Omental fat pad (tissue), 4 donors: Measurements from ENCODE around the gene TRAPPC2L. TPM values are rescaled to one million over a fixed set of nuclear protein-coding genes. Genes with fewer than 3 reads are reported as not detected.

Experiments
- ATAC-seq: fragments of 150-250 bp; one replicate; pipeline ENCODE4 v1.9.1; 2016; ENCODE audit warnings: mild to moderate bottlenecking, moderate library complexity; ENCODE audit not compliant: low FRiP score
- DNase-seq: peaks from one replicate; pipeline ENCODE4 v3.0.0-alpha.2; 2019; ENCODE audit warnings: low spot score
- total RNA-seq, 4 donors: library from RNA; depleted of rRNA; stranded (reverse); fragments of >200 nt; gene quantifications; one replicate each; pipeline ENCODE4 v1.1.0, GENCODE V29; 2016
- TF ChIP-seq, protein P1 (sequence below), 3 donors: fragments of 450-650 bp; IDR thresholded peaks; one replicate each; pipeline ENCODE4 v1.5.1; 2016 to 2017; ENCODE audit warnings: antibody characterized with exemption in 3 of 3, mild to moderate bottlenecking in 3 of 3, moderate library complexity in 2 of 3

The TRAPPC2L gene
- total RNA-seq, 4 donors from 2014 or later = 25.3 to 49.4 (median 39.7) TPM

DNA sequence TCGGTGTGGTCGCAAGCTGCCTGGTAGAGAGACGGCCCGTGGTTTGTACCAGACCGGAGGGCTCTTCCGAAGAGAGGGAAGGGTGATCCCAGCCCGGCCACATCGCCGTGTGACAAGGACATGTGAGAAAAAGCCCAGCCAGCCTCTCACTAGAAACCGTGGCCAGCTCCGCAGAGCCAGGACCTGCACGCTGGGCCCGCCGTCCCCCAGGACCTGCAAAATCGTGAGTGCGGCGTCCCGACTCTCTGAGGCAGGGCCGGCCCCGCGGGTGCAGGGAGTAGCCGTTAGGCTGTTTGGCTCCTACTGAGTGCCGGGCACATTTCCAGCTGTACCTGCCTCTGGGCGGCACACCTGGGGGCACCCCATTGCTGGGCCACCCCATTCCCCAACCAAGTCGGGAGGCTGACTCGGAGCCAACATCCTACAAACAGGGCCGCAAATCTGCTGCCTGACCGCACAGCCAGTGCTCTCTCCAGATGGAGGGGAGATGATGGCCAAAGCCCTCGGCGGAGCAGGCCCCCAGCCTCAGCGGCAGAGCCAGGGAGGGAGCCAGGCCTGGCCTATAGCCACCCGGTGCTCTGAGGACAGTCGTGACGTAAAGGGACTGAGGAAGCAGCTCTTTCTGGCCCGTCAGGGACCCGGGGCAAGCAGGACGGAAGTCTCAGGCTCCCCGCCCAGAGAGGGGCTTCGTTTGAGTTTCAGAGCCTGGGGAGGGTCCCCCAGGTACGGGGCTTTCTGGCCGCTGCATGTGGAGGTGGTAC lies 43.2 kb downstream of the TRAPPC2L start:
- DNase-seq = no peak
- TF ChIP-seq, protein P1, sequence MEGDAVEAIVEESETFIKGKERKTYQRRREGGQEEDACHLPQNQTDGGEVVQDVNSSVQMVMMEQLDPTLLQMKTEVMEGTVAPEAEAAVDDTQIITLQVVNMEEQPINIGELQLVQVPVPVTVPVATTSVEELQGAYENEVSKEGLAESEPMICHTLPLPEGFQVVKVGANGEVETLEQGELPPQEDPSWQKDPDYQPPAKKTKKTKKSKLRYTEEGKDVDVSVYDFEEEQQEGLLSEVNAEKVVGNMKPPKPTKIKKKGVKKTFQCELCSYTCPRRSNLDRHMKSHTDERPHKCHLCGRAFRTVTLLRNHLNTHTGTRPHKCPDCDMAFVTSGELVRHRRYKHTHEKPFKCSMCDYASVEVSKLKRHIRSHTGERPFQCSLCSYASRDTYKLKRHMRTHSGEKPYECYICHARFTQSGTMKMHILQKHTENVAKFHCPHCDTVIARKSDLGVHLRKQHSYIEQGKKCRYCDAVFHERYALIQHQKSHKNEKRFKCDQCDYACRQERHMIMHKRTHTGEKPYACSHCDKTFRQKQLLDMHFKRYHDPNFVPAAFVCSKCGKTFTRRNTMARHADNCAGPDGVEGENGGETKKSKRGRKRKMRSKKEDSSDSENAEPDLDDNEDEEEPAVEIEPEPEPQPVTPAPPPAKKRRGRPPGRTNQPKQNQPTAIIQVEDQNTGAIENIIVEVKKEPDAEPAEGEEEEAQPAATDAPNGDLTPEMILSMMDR (IDR thresholded peaks at IDR 0.05) = no peak
- no peak for ATAC-seq

DNA sequence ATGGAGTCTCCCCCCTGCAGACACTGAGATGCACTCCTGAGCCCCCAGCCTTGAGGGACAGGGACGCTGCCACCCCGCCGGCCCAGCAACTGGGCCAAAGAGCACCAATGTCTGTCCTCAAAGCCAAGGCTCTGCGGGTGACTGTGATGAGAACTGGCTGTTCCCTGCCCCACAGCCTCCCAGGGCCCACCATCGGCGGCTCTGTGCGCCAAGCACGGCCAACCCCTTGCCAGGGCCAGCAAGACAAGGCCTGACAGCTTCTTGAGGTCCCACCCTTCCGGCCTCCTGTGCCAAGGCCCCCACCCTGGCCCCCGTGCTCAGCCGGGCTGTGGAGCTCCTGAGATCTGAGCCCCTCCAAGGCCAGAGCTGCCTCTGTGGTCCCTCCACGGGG lies 43.7 kb downstream of the TRAPPC2L start:
- TF ChIP-seq, protein P1 (IDR thresholded peaks at IDR 0.05) = no peak
- no peak for ATAC-seq
- DNase-seq = no peak

DNA sequence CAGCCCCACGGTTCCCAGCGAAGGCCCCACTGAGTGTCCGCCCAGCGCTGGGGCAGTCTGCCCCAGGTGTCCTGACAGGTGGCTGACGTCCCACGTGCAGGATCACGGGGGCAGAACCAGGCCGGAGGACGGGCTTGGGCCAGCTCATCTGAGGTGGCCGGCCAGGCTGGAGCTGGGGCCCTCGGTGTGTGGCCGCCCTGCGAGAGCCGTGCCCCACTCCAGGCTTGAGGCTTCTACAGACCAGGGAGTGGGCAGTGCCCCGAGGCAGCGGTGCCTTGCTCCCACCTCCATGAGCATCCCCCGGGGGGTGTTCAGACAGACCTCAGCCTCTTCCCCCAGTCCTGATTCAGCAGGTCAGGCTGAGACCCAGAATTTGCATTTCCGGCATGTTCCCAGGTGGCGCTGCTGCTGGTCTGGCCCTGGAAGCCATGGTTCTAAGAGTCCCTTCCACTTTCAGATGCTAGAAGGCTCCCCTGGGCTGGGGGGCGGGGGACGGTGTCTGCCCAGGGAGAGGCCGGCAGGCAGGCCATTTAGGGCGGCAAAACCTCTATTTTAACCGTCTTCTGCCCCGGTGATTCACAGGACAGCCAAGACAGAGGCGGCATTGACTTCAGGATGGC lies 44.9 kb downstream of the TRAPPC2L start:
- ATAC-seq (no peak), DNase-seq (no peak)
- TF ChIP-seq, protein P1 (IDR thresholded peaks at IDR 0.05) = no peak

DNA sequence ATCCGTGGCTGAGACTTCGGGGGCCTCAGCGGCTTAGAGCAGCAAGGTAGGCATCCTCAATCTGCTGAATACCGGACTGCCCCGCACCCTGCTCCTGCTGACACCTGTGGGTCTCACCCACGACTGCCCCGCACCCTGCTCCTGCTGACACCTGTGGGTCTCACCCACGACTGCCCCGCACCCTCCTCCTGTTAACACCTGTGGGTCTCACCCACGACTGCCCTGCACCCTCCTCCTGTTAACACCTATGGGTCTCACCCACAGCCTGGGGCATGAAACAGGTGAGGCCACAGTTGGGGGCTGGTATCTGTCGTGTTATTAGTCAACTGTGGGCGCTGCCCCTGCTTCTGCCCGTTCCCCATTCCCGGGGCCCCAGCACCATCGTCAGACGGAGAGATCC lies 45.8 kb downstream of the TRAPPC2L start:
- no peak for ATAC-seq
- DNase-seq = no peak
- TF ChIP-seq, protein P1 (IDR thresholded peaks at IDR 0.05) = no peak

DNA sequence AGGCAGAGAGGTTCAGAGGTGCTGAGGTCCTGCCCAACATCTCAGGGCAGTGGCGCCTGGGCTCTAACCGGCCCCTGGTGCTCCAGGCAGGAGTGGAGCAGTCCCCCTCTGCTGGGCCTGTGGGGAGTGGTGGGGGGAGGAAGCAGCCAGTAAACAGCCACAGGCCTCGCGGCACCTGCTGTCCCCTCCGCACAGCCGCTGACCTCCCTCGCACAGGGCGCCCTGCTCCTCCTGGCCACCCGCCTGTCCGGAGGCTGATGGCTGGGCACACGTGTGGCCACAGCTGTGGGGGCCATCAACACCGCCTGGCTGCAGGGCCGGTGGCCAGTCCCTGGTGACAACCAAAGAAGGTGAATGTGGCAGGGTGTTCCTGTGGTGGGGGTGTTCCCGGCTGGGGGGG lies 46.3 kb downstream of the TRAPPC2L start:
- no peak for DNase-seq
- TF ChIP-seq, protein P1 (IDR thresholded peaks at IDR 0.05) = no peak
- ATAC-seq = no peak

DNA sequence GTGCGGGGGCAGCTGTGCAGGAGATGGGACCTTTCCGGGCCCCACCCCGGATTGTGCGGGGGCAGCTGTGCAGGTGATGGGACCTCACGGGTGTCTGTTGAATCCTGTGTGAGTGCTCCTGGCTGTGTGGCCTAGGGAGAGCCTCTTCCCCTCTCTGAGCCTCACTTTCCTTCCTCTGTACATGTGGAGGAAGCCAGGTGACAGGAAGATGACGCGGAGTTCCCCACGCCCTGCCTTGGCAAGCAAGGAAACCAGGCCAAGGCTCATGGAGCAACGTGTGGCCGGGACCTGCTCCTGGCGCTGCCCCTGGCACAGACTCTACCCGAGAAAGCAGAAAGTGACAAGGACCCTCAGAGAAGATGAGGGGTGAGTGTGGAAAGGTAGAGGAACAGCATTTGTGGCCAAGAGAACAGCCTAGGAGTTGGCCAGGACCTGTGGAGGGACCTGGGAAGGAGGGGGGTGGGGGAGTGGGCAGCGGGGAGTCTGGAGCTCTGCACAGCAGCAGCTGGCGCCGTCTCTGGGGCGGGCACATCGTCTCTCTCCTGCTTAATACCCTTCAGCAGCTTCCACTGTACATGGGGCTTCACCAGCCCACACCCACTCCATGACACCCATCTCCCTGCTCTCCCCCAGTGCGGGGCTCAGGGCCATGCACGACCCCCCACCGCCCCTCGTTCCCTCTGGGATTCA lies 47.9 kb downstream of the TRAPPC2L start:
- TF ChIP-seq, protein P1 (IDR thresholded peaks at IDR 0.05) = no peak
- no peak for ATAC-seq
- no peak for DNase-seq
